HL-60 (cell line): ENCODE data around the gene TRIP13.

ENCODE experiments used
- DNase-seq, 2 experiments: peaks; one replicate each; pipeline ENCODE4 v3.0.0-alpha.2; 2010 to 2020; ENCODE audit warnings: low read depth in 1 of 2, low spot score in 1 of 2
- H3K27ac ChIP-seq: fragments of 250-450 bp; sonication (Bioruptor Pico); replicated peaks from 2 replicates; pipeline ENCODE4 v1.5.1; 2020; ENCODE audit warnings: mild to moderate bottlenecking, moderate library complexity
- H3K27me3 ChIP-seq: fragments of 250-450 bp; sonication (Bioruptor Pico); 2 replicates; pipeline ENCODE4 v1.5.1; 2021; ENCODE audit warnings: mild to moderate bottlenecking, moderate library complexity; ENCODE audit not compliant: insufficient read depth, poor library complexity, severe bottlenecking
- H3K4me3 ChIP-seq: replicated peaks from 2 replicates; pipeline ENCODE4 v1.5.1; 2011; ENCODE audit warnings: mild to moderate bottlenecking, control low read depth, low read length; ENCODE audit not compliant: insufficient read depth
- GABPA ChIP-seq: IDR thresholded peaks from 2 replicates; pipeline ENCODE4 v1.6.1; 2012; ENCODE audit warnings: low read depth
- POLR2AphosphoS5 ChIP-seq: IDR thresholded peaks from 2 replicates; pipeline ENCODE4 v1.6.1; 2012; ENCODE audit warnings: low read depth
- REST ChIP-seq: IDR thresholded peaks from 2 replicates; pipeline ENCODE4 v1.6.1; 2012; ENCODE audit warnings: low read depth; ENCODE audit not compliant: insufficient replicate concordance
- SPI1 ChIP-seq: IDR thresholded peaks from 2 replicates; pipeline ENCODE4 v1.6.1; 2012; ENCODE audit warnings: low read depth, mild to moderate bottlenecking, borderline replicate concordance
- TF ChIP-seq, protein P1 (sequence below): IDR thresholded peaks from one replicate; pipeline ENCODE4 v1.5.1; 2011; ENCODE audit warnings: low read length, control low read depth, inconsistent platforms; ENCODE audit not compliant: insufficient read depth

Gene TRIP13

GRCh38 chr5:888638-889035 lies 4.0 kb upstream of the TRIP13 start:
- Histone ChIP-seq H3K27ac (no peak overlapping the region), H3K27me3 (no peaks in the 10 kb centered on the region), H3K4me3 (no peak overlapping the region)
- no peak for DNase-seq
- no peak for TF ChIP-seq POLR2AphosphoS5
- TF ChIP-seq, protein P1, sequence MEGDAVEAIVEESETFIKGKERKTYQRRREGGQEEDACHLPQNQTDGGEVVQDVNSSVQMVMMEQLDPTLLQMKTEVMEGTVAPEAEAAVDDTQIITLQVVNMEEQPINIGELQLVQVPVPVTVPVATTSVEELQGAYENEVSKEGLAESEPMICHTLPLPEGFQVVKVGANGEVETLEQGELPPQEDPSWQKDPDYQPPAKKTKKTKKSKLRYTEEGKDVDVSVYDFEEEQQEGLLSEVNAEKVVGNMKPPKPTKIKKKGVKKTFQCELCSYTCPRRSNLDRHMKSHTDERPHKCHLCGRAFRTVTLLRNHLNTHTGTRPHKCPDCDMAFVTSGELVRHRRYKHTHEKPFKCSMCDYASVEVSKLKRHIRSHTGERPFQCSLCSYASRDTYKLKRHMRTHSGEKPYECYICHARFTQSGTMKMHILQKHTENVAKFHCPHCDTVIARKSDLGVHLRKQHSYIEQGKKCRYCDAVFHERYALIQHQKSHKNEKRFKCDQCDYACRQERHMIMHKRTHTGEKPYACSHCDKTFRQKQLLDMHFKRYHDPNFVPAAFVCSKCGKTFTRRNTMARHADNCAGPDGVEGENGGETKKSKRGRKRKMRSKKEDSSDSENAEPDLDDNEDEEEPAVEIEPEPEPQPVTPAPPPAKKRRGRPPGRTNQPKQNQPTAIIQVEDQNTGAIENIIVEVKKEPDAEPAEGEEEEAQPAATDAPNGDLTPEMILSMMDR = no peak
- TF ChIP-seq REST = no peak

DNA sequence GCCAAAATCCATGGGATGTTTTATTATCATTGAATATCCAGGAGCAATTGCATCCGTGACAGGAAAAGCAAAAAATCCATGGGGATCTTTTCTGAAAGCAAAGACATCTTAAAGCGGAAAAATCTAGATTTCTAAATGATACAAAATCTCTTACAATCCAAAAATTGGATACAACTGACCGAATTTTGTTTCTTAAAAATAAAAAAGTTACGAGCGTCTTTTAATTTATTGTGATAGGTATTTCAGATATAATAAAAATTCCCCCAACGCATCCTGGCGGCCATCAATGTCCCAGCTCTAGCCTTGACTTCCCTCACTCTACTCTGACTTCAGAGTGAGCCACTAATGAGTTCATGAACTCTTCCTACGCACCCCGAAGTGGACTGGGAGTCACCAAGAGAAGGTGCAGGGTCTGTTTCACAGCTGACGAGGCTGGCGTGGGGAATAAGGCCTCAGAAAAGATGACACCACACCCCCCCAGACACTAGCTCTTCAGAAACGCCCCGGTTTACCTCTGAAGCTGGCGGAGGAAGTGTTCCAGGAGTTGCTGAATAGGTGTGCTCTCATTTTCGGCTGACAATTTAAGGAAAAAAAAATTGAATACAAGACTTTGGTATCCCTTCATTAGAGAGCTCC lies 3.5 kb upstream of the TRIP13 start:
- no peaks in the 10 kb centered on the region for H3K27me3 ChIP-seq
- H3K27ac ChIP-seq = no peak overlapping the region
- H3K4me3 ChIP-seq = no peak overlapping the region
- TF ChIP-seq, protein P1 = no peak
- TF ChIP-seq SPI1 = no peak
- no peak for TF ChIP-seq REST
- TF ChIP-seq POLR2AphosphoS5 = no peak
- no peak for TF ChIP-seq GABPA
- no peak for DNase-seq

GRCh38 chr5:891117-891836 lies 1.4 kb upstream of the TRIP13 start:
- Histone ChIP-seq H3K27me3 (no peaks in the 10 kb centered on the region), H3K27ac (peak overlapping the region; percentile 91), H3K4me3 (peak overlapping the region; percentile 91)
- TF ChIP-seq GABPA (no peak), SPI1 (peak; percentile 5; the same call in 1 of the 2 replicates), REST (no peak)
- TF ChIP-seq, protein P1 = no peak
- peak; percentile 34 to 66 for DNase-seq
